GM23248 (cell line): ENCODE measurements around the gene UBXN1.
"Not testable (repeated sequence)": the region's sequence is repeated elsewhere in the genome, so short reads cannot be mapped to it uniquely, and the experiment has no call there.

Experiments
- EZH2 ChIP-seq: fragments of 200-600 bp; sonication (generic); IDR thresholded peaks from 2 replicates; pipeline ENCODE4 v1.6.1; 2018; ENCODE audit warnings: antibody characterized with exemption, mild to moderate bottlenecking; ENCODE audit not compliant: insufficient read depth, poor library complexity, severe bottlenecking
- EZH2phosphoT487 ChIP-seq: fragments of 200-600 bp; sonication (generic); IDR thresholded peaks from 2 replicates; pipeline ENCODE4 v1.6.1; 2018; ENCODE audit warnings: antibody characterized with exemption, moderate library complexity, mild to moderate bottlenecking, low read depth; ENCODE audit not compliant: insufficient read depth

- TF ChIP-seq EZH2phosphoT487, EZH2: not testable (repeated sequence)
Measured at GRCh38 chr11:62675415-62675814, 3.5 kb downstream of the UBXN1 start.
